Fibroblast of the conjunctiva (primary cell): ENCODE measurements around the gene SLIT3.

Source experiments
- DNase-seq: peaks from one replicate; pipeline ENCODE4 v3.0.0-alpha.2; 2010; ENCODE audit warnings: low read depth

SLIT3 gene

GRCh38 chr5:169029661-169030274 is 271.2 kb downstream of the SLIT3 start:
- no peak for DNase-seq

GRCh38 chr5:169029037-169029436 is 271.9 kb downstream of the SLIT3 start:
- no peak for DNase-seq

- no peak for DNase-seq
These were observed 273.4 kb downstream of the SLIT3 start for GRCh38 chr5:169027501-169028061.

- DNase-seq = no peak
These were observed 275.4 kb downstream of the SLIT3 start for GRCh38 chr5:169025491-169025890.

GRCh38 chr5:169024421-169024820 is 276.5 kb downstream of the SLIT3 start:
- DNase-seq = no peak

GRCh38 chr5:169022718-169023117 is 278.2 kb downstream of the SLIT3 start:
- DNase-seq = no peak

- DNase-seq = no peak
These were observed 280.8 kb downstream of the SLIT3 start for GRCh38 chr5:169020102-169020501.

GRCh38 chr5:169018925-169019324 is 282.0 kb downstream of the SLIT3 start:
- no peak for DNase-seq

GRCh38 chr5:169015991-169016390 is 284.9 kb downstream of the SLIT3 start:
- DNase-seq = no peak

- no peak for DNase-seq
These were observed 287.1 kb downstream of the SLIT3 start for GRCh38 chr5:169013846-169014245.

GRCh38 chr5:169013208-169013728 is 287.7 kb downstream of the SLIT3 start:
- no peak for DNase-seq

GRCh38 chr5:169012450-169012849 is 288.5 kb downstream of the SLIT3 start:
- DNase-seq = no peak

GRCh38 chr5:169011451-169011850 is 289.5 kb downstream of the SLIT3 start:
- no peak for DNase-seq

GRCh38 chr5:169011009-169011408 is 289.9 kb downstream of the SLIT3 start:
- DNase-seq = no peak

GRCh38 chr5:169009123-169009522 is 291.8 kb downstream of the SLIT3 start:
- no peak for DNase-seq

- no peak for DNase-seq
These were observed 293.8 kb downstream of the SLIT3 start for GRCh38 chr5:169006842-169007790.

- no peak for DNase-seq
These were observed 296.4 kb downstream of the SLIT3 start for GRCh38 chr5:169004551-169004950.

- peak; percentile 27 for DNase-seq
These were observed 297.0 kb downstream of the SLIT3 start for GRCh38 chr5:169003721-169004541.

GRCh38 chr5:169002953-169003555 is 297.9 kb downstream of the SLIT3 start:
- DNase-seq = no peak

- DNase-seq = no peak
These were observed 299.5 kb downstream of the SLIT3 start for GRCh38 chr5:169001394-169001793.

GRCh38 chr5:168995024-168995423 is 305.9 kb downstream of the SLIT3 start:
- DNase-seq = no peak
